CD4-positive, alpha-beta T cell (primary cell): ENCODE measurements around the gene SPATA17. TPM values are rescaled to one million over a fixed set of nuclear protein-coding genes. Genes with fewer than 3 reads are reported as not detected.

Experiments used
- ATAC-seq: fragments of 200-7000 bp; cut with Tn5 transposase; one replicate; pipeline ENCODE4 v1.10.0; 2022; ENCODE audit warnings: mild to moderate bottlenecking; ENCODE audit not compliant: poor library complexity
- CTCF ChIA-PET: fragments of 350-600 bp; sonication (Branson Sonifier 250); formaldehyde crosslinking; loops from one replicate; lab custom pipeline; 2021; ENCODE audit warnings: antibody characterized with exemption, inconsistent platforms; lab: Charles Lee
- POLR2A ChIA-PET: fragments of 350-600 bp; sonication (Branson Sonifier 250); formaldehyde crosslinking; loops from one replicate; lab custom pipeline; 2021; ENCODE audit warnings: antibody characterized with exemption, inconsistent platforms; lab: Charles Lee
- DNase-seq, 14 experiments: peaks; one replicate each; pipeline ENCODE4 v3.0.0-alpha.2; 2013 to 2020; ENCODE audit warnings: mixed read lengths in 2 of 14
- H3K27ac ChIP-seq, 2 donors: one replicate each; pipeline versions ENCODE4 v1.5.1 to v1.7.0; 2013; ENCODE audit warnings: low read length in 2 of 2, low read depth in 1 of 2, mild to moderate bottlenecking in 1 of 2
- H3K27me3 ChIP-seq, 2 experiments: 1 replicate in 1 of 2; 2 replicates in 1 of 2; pipeline versions ENCODE4 v1.6.1 to v1.7.0; 2013; ENCODE audit warnings: low read length in 2 of 2, control low read depth in 1 of 2, mild to moderate bottlenecking in 1 of 2, moderate library complexity in 1 of 2; ENCODE audit not compliant: insufficient read depth in 2 of 2, control insufficient read depth in 1 of 2
- H3K36me3 ChIP-seq: one replicate; pipeline ENCODE4 v1.6.1; 2013; ENCODE audit warnings: low read length, control low read depth; ENCODE audit not compliant: insufficient read depth
- H3K4me1 ChIP-seq: one replicate; pipeline ENCODE4 v1.6.1; 2013; ENCODE audit warnings: low read length, control low read depth; ENCODE audit not compliant: insufficient read depth
- H3K4me3 ChIP-seq: one replicate; pipeline ENCODE4 v1.5.1; 2013; ENCODE audit warnings: mild to moderate bottlenecking, low read length, moderate library complexity
- H3K9me3 ChIP-seq, 2 experiments: 1 replicate in 1 of 2; 2 replicates in 1 of 2; pipeline versions ENCODE4 v1.6.1 to v1.7.0; 2013; ENCODE audit warnings: low read length in 2 of 2, mild to moderate bottlenecking in 2 of 2, control low read depth in 1 of 2, moderate library complexity in 1 of 2; ENCODE audit not compliant: control insufficient read depth in 1 of 2, insufficient read depth in 1 of 2
- H3K27ac Mint-ChIP-seq: one replicate; pipeline ENCODE4 v1.8.0; 2020; ENCODE audit warnings: mixed read lengths
- H3K27me3 Mint-ChIP-seq: one replicate; pipeline ENCODE4 v1.8.0; 2021; ENCODE audit warnings: mixed read lengths
- H3K36me3 Mint-ChIP-seq: one replicate; pipeline ENCODE4 v1.8.0; 2021; ENCODE audit warnings: low read depth, mixed read lengths
- H3K4me1 Mint-ChIP-seq: one replicate; pipeline ENCODE4 v1.8.0; 2021; ENCODE audit warnings: low read depth, mixed read lengths
- H3K4me3 Mint-ChIP-seq: one replicate; pipeline ENCODE4 v1.8.0; 2020; ENCODE audit warnings: mild to moderate bottlenecking, mixed read lengths
- H3K9me3 Mint-ChIP-seq: one replicate; pipeline ENCODE4 v1.8.0; 2020; ENCODE audit warnings: mixed read lengths
- CTCF ChIP-seq: fragments of 200-600 bp; IDR thresholded peaks from one replicate; pipeline ENCODE4 v1.8.0; 2022; ENCODE audit warnings: antibody characterized with exemption, mild to moderate bottlenecking
- intact Hi-C, 2 experiments: fragments of 100-400 bp; cut with DNase I in 1 of 2; cut with micrococcal nuclease in 1 of 2; formaldehyde crosslinking; loops; one replicate each; pipeline versions ENCODE4 v1.15.1 to v1.9.0; 2023 to 2025; cut with DNase I, micrococcal nuclease
- total RNA-seq, 174 experiments: library from RNA in 2 of 174; stranded (reverse) in 2 of 174; gene quantifications; one replicate each; pipeline ENCODE4 v1.2.3 and lab custom pipeline; 2021 to 2026

The SPATA17 gene
- total RNA-seq, 2 experiments from 2014 or later = not detected

- no peaks in the 10 kb centered on the region for H3K4me1 Mint-ChIP-seq
- no peak overlapping the region for H3K27ac ChIP-seq
- POLR2A ChIA-PET = no interaction called here
- no peaks in the 10 kb centered on the region for H3K27me3 ChIP-seq
- intact Hi-C loops = no loop called here
- no peak for TF ChIP-seq CTCF
- no peaks in the 10 kb centered on the region for H3K36me3 Mint-ChIP-seq
- no peak overlapping the region for H3K27ac Mint-ChIP-seq
- H3K36me3 ChIP-seq = no peaks in the 10 kb centered on the region
- no peak overlapping the region for H3K4me3 ChIP-seq
- no peak overlapping the region for H3K4me3 Mint-ChIP-seq
- no peak for ATAC-seq
- CTCF ChIA-PET = no interaction called here
- no peaks in the 10 kb centered on the region for H3K4me1 ChIP-seq
- DNase-seq = no peak
- H3K27me3 Mint-ChIP-seq = no peaks in the 10 kb centered on the region
- no peaks in the 10 kb centered on the region for H3K9me3 Mint-ChIP-seq
- no peaks in the 10 kb centered on the region for H3K9me3 ChIP-seq
Observed at GRCh38 chr1:217717959-217718358, 86.8 kb downstream of the SPATA17 start.

- ChIA-PET CTCF (no interaction called here), POLR2A (interaction anchor here (0.7 kb wide), 1 partner anchor 10 kb away, joined by 3 read pairs; no protein-coding TSS in a partner anchor)
- no peaks in the 10 kb centered on the region for H3K27me3 Mint-ChIP-seq
- Histone ChIP-seq H3K9me3 (no peaks in the 10 kb centered on the region), H3K4me1 (no peaks in the 10 kb centered on the region), H3K4me3 (no peak overlapping the region), H3K27me3 (no peaks in the 10 kb centered on the region), H3K36me3 (no peaks in the 10 kb centered on the region), H3K27ac (no peak overlapping the region)
- no peaks in the 10 kb centered on the region for H3K36me3 Mint-ChIP-seq
- no peak overlapping the region for H3K4me3 Mint-ChIP-seq
- DNase-seq = no peak
- no peaks in the 10 kb centered on the region for H3K4me1 Mint-ChIP-seq
- intact Hi-C loops = no loop called here
- no peaks in the 10 kb centered on the region for H3K9me3 Mint-ChIP-seq
- no peak for TF ChIP-seq CTCF
- no peak overlapping the region for H3K27ac Mint-ChIP-seq
- ATAC-seq = no peak
Observed at GRCh38 chr1:217718873-217719272, 87.7 kb downstream of the SPATA17 start.

- H3K27me3 ChIP-seq = no peaks in the 10 kb centered on the region
- ATAC-seq (no peak), DNase-seq (no peak)
- no peak overlapping the region for H3K27ac ChIP-seq
- POLR2A ChIA-PET = no interaction called here
- intact Hi-C loops = no loop called here
- no peaks in the 10 kb centered on the region for H3K4me1 ChIP-seq
- Mint-ChIP-seq H3K36me3 (no peaks in the 10 kb centered on the region), H3K4me1 (no peaks in the 10 kb centered on the region), H3K9me3 (no peaks in the 10 kb centered on the region), H3K27me3 (no peaks in the 10 kb centered on the region), H3K4me3 (no peak overlapping the region), H3K27ac (no peak overlapping the region)
- H3K4me3 ChIP-seq = no peak overlapping the region
- no peaks in the 10 kb centered on the region for H3K9me3 ChIP-seq
- CTCF ChIA-PET = no interaction called here
- no peaks in the 10 kb centered on the region for H3K36me3 ChIP-seq
- TF ChIP-seq CTCF = no peak
Observed at GRCh38 chr1:217721692-217722091, 90.5 kb downstream of the SPATA17 start.
